Measurements from ENCODE around the gene ADAT2. TPM values are rescaled to one million over a fixed set of nuclear protein-coding genes. Genes with fewer than 3 reads are reported as not detected.

Gene ADAT2
- total and polyA plus RNA-seq, 11 donors: 0.75 to 3.0 (median 1.5) TPM

DNA sequence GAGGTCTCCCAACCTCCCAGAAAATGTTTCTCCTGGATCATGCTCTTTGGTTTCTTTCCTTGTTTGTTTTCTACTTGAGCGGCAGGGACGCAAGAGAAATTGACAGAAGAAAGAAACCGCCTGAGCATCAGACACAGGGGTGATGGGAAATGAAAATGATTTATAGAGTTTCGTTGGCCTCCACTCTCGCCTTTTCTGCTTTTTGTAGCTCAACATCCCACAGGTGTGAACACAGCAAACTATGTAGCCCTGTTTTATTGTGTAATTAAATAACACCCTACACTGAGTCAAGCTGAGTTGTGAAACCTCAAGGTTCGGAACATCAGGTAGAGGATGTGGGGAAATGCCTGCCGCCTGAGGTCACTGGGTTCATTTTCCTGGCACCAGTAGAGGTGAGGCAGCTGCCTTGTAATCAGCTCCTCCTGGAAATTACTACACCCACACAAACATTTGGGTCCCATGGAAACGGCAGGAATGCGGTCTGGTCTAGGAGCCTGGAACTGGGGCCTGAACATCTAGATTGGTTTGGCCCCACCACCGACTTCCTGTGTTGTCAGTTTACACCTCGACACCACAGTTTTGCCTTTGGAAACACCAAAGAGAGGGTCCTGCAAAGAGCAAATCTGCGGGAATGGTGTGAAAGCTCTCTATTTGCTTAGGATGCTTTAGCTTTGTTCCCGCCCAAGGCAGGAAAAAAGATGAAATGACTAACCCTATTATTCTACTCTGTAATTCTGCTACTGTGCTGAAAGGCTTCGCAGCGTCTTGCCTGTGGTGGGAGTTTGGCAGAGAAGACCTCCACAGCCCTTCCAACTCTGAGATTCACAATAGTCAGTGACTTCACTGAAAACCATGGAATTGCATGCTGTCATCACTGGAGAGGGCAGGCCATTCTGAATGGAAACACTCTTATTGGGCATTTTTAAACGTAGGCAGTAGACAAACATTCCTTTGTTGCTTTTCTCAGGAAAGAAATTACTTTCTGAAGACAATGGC lies 53.0 kb downstream of the ADAT2 start:
- Histone ChIP-seq H3K9me3 (no peaks in the 10 kb centered on the region), H3K4me3 (no peak overlapping the region), H3K4me1 (peaks cover 0 to 29% (median 8%) of the 10 kb centered on the region in 12 donors), H3K27me3 (no peaks in the 10 kb centered on the region), H3K27ac (peak overlapping the region in 2 of 12 donors; percentile 1 to 37), H3K36me3 (no peaks in the 10 kb centered on the region)
- intact Hi-C loops (cut with DNase I): no loop called here
- TF ChIP-seq, protein P1, sequence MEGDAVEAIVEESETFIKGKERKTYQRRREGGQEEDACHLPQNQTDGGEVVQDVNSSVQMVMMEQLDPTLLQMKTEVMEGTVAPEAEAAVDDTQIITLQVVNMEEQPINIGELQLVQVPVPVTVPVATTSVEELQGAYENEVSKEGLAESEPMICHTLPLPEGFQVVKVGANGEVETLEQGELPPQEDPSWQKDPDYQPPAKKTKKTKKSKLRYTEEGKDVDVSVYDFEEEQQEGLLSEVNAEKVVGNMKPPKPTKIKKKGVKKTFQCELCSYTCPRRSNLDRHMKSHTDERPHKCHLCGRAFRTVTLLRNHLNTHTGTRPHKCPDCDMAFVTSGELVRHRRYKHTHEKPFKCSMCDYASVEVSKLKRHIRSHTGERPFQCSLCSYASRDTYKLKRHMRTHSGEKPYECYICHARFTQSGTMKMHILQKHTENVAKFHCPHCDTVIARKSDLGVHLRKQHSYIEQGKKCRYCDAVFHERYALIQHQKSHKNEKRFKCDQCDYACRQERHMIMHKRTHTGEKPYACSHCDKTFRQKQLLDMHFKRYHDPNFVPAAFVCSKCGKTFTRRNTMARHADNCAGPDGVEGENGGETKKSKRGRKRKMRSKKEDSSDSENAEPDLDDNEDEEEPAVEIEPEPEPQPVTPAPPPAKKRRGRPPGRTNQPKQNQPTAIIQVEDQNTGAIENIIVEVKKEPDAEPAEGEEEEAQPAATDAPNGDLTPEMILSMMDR (IDR thresholded peaks at IDR 0.05): no peak
- no peak for TF ChIP-seq POLR2A (IDR thresholded peaks at IDR 0.05)
- DNase-seq (peak in 4 of 5 donors; percentile 31 to 51 (median 47)), ATAC-seq (peak; percentile 12 to 84 (median 73))
- WGBS, 4 donors: 63 to 70% (median 67%) methylated on average over 16 of the region's 16 CpGs

DNA sequence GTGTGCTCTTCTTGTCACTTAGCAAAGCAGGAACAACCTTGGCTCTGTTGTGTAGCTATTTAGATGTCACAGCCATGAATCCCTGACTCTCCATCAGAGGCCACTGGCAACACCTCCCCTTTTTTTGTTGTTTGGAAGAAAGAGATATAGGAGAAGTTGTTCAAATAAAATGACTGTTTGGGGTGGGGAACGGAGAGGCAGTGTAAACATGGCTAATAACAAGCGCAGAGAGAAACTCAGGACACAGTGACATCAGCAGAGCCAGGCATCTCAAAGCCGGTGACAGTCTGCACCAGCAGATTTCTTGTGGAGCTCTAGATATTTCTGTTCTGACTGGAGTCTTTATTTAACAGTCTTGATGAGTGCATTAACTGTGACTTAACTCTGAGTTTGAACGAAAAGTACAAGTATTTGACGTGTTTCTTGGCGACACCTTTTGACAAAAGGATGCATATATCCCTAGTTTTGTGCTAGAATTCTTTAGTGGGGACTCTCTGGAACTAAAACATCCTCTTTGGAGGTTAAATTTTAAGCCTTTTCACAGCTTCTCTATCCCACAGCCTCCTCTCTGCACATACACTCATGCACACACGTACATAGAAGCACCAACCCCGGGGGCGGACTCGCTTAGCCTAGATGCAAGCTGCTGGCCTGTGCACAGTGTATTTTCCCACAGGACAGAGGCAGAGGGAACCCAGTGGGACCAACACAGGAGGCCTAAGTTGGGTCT lies 53.8 kb downstream of the ADAT2 start:
- H3K27ac ChIP-seq: no peak overlapping the region
- ATAC-seq (no peak), DNase-seq (no peak)
- intact Hi-C loops (cut with DNase I): no loop called here
- no peaks in the 10 kb centered on the region for H3K9me3 ChIP-seq
- no peaks in the 10 kb centered on the region for H3K36me3 ChIP-seq
- H3K4me3 ChIP-seq: no peak overlapping the region
- H3K4me1 ChIP-seq: peaks cover 0 to 29% (median 8%) of the 10 kb centered on the region in 12 donors
- TF ChIP-seq, protein P1 (IDR thresholded peaks at IDR 0.05): no peak
- TF ChIP-seq POLR2A (IDR thresholded peaks at IDR 0.05): no peak
- H3K27me3 ChIP-seq: no peaks in the 10 kb centered on the region
- WGBS, 4 donors: 75 to 83% (median 77%) methylated on average over 10 of the region's 10 CpGs

DNA sequence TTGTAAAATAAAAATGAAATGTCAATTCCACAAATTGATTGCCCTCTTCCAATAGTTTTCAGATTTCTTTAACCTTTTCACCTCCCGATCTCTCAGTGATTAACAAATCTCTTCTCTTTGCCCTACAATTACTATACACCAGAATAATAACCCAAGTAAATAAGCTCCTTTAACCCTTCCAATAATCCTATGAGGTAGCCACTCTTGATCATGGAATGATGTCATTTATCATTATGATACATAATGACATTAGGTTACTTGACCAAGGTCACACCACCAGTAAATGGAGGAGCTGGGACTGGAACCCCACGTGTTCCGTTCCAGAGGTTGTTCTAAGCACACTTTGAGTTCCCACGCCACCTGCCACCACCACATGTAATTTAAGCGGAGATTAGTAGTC lies 54.8 kb downstream of the ADAT2 start:
- WGBS, 4 donors: 94 to 99% (median 98%) methylated on average over 5 of the region's 5 CpGs

More for the DNA sequence above, 54.8 kb downstream of the ADAT2 start:
- Histone ChIP-seq H3K4me3 (no peak overlapping the region), H3K27me3 (no peaks in the 10 kb centered on the region), H3K36me3 (no peaks in the 10 kb centered on the region), H3K4me1 (peaks cover 0 to 21% (median 5%) of the 10 kb centered on the region in 12 donors), H3K9me3 (no peaks in the 10 kb centered on the region), H3K27ac (no peak overlapping the region)
- intact Hi-C loops (cut with DNase I): no loop called here
- ATAC-seq: no peak
- DNase-seq: no peak
- TF ChIP-seq POLR2A (IDR thresholded peaks at IDR 0.05): no peak
- TF ChIP-seq, protein P1 (IDR thresholded peaks at IDR 0.05): no peak

All from heart left ventricle (tissue), 16 donors.